CD4-positive, alpha-beta T cell treated with Interferon gamma for 1 hour (primary cell): ENCODE measurements around the gene TNIK.

Source experiments
- DNase-seq: peaks from one replicate; pipeline ENCODE4 v3.0.0-alpha.2; 2020

Gene TNIK

GRCh38 chr3:171358181-171358880, 101.9 kb downstream of the TNIK start:
- no peak for DNase-seq

GRCh38 chr3:171357721-171358120, 102.5 kb downstream of the TNIK start:
- no peak for DNase-seq

- DNase-seq = no peak
Observed at GRCh38 chr3:171356251-171356650, 104.0 kb downstream of the TNIK start.

DNA sequence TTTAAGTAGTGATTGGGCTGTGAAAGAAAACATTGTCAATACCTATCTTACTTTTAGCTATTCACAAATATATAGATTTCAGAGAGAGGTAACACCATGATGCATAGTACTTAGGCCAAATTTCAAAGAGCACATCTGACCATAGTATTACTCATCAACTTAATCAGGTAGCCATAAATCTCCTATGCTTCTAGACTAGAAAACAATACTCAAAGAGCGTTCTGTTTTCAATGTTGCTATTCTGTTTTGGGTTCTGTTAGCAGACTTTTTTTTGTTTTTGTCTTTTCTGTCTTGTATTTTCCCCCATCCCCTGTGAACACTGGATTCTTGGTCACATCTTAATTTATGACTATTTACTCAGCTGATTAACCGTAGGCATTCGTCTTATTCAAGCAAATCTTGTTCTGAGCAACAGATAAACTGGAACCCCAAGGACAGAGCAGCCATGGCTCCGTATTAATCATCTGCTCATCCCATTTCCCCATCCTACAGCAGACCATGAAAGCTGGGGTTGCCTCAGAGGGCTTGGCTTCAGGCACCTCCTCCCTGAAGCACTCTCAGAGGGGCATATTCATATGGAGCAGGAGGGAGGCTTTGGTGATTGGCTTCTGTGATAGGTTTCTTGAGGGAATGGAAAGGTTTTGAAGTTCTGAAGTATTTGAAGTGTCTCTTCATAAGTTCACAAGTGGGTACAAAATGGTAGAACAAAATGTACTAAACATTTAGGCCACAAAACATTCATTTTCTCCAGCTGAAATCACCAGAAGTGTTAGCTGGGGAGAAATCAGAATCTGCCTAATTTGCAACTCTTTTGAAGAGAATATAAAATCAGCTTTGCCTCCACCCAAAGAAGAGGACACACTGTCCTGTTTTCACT, 105.3 kb downstream of the TNIK start:
- DNase-seq = no peak

DNA sequence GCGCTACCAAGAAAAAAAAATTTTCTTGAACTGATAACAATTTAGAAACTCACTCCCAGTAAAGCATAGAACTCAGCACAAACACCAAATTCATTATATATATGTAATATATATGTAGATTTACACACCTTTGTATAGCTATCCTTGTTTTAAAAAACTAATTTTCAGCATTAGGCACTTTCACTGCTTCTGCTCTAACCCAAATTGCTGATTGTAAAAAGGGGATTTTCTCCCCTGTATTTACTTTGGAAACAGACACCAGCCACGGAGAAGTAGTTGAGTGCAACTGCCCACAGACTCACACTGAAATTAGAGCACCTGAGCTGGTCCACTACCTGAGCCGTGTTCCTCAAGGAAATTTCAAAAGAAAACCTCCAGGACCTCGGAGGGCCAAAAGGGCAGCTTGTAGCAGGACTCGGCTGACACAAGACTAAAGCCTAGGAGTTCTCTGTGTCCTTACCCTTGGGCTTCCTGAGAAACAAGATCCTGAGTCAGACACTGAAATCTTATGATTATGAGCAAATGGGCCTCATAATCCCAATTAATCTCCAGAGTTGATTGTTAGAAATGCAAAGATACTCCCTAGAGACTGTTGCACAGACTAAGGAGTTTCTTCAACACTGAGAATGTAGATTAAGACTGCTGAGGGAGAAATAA, 106.0 kb downstream of the TNIK start:
- DNase-seq = no peak

DNA sequence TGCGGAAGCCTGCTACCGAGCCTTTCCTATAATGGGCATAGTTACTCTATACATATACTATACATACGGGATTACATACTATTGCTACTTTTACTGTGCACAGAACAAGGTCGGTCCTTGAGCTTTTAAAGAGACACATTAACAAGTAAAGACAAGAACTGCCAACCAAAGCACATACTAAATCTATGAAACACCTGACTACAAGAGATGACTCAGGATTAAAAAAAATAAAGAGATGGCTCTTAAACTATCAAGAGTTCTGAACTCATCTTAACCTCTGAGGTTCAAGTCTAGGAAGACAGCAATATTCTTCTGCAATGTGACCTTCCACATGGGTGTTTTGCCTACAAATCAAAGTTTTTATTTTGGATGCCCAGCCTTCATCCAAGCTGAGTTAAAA, 106.8 kb downstream of the TNIK start:
- no peak for DNase-seq

- no peak for DNase-seq
Observed at GRCh38 chr3:171352387-171352935, 107.7 kb downstream of the TNIK start.

DNA sequence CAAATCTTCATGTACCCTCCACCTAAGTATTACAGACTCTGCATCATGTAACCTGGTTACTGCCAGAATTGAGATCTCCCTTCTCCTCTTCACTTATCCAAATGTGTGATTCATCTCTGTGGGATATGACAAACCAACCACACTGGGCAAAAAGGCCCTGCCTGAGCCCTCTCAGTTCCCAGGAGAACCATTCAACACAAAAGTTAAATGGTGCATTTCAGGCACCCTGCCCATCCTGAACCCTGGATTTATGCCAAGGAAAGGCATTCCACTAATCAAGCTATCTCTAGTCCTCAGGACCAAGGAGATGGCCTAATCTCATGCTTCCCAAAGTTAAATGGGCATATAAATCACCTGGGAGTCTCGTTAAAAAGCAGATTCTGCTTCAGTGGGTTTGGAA, 108.5 kb downstream of the TNIK start:
- DNase-seq = no peak

DNA sequence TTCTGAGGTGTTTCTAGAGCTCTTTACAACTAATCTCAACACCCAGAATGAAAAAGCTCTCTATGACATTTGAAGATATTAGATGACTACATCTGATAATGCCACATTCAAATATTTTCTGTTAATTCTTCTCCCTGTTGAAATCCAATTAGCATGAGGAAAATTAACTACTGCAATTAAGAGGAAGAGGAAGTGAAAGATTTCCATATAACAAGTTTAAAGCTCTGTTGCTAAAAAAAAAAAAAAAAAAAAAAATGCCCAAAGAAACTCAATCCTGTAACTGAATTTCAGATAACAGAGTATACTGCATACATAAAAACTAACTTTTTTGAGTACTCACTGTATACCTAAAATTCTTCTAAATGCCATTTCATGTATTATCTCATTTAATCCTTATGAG, 109.8 kb downstream of the TNIK start:
- DNase-seq = no peak

DNA sequence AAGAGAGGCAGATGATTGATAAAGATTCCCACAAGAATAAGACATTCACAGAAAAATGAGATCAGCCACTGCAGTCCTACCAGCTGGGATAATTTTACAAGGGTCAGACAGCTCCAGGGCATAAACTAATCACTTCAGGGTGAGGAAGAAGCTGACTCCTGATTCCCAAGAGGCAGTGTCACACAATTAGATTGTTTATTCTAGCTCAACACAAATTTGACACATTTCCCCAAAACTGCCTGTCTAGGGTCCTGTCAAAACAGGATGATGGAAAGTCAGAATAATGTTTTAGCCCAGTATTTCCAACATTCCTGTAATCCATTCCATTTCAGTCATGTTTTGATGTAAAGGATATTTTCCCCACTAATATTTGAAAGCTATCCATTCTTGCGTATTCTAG, 110.8 kb downstream of the TNIK start:
- no peak for DNase-seq

GRCh38 chr3:171348121-171348520, 112.1 kb downstream of the TNIK start:
- DNase-seq = no peak

DNA sequence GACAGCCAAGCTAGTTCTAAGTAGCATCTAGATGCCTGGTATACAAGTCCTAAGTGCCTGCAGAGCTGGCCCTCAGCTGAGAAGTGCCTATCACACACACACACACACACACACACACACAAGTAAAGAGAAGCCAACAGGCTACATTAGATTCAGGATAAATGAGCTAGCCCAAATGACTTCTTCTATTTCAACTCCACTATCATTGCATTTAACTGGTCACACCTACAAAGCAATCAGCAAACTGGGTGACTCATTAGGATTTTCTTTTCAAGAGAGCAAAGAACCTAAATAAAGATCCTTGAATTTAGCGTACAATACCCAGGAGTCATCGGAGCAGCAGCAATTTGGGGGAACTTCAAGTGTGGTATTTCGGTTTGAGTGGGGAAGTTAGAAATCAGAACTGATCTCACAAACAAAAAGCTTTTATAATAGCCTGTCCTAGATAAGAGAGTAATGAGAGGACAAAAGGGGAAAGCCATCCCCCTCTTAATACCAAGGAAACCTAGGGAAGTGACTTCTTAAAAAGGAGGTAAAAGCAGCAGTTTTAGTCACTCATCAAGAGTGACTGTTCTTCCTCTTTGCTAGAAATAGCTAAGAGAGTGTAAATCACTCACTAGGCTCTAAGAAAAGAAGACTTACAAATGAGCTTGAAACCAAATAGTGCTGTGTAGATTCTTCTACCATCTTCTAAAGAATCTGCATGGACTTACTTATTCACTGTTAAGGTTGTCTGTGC, 112.7 kb downstream of the TNIK start:
- DNase-seq = no peak

GRCh38 chr3:171346582-171347300, 113.5 kb downstream of the TNIK start:
- peak; percentile 32 for DNase-seq

- no peak for DNase-seq
Observed at GRCh38 chr3:171346019-171346418, 114.2 kb downstream of the TNIK start.

DNA sequence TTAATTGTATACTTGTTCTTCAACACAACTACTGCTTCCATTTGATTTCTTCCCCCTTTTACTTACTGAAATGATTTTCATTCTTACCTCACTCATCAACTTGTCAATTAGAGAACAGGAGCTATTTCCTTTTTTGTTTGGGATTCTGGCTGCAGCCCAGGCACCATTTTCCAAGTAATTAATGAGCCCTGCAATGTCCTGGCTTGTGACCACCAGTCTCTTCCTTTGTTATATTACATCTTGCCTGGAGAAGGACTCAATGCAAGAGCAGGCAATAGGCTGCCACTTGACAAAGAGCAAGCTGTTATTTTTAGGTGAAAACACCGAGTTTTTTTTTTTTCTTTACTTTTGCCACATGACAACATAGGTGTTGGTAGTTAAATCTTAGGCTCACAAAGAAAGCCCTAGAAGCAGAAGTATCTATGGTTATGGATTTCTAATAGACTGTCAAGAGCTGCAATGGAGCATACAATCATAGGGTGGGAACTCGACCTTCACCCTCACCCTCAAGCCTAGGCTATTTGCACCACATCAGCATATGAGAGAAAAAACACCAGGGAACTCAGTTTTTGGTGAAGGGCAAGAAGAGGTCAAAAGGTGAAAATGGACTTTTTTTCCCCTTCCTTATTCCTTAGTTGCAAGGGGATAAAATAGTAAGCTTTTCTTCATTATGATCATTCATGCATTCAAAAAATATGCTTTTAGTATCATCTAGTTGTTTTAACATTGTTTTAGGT, 114.9 kb downstream of the TNIK start:
- DNase-seq = no peak

GRCh38 chr3:171343693-171344092, 116.5 kb downstream of the TNIK start:
- no peak for DNase-seq

DNA sequence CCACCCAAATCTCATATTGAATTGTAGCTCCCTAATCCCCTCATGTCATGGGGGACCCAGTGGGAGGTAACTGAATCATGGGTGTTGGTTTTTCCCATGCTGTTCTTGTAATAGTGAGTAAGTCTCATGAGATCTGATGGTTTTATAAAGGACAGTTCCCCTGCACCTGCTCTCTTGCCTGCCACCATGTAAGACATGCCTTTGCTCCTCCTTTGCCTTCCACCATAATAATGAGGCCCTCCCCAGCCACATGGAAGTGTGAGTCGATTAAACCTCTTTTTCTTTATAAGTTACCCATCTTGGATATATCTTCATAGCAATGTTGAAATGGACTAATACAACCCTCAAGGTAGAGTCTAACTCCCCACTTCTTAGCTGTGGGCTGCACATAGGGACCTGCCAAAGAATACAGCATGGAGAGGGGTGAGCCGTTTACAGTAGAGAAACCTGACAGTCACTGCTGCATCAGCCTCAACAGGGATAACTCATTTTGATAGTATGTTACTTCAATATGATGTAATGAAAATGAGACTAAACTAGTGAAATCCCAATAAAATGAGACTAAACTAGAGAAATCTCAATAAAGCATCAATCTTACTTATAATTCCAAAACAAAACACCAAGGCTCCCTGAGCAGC, 117.3 kb downstream of the TNIK start:
- no peak for DNase-seq

- DNase-seq = no peak
Observed at GRCh38 chr3:171342200-171342599, 118.0 kb downstream of the TNIK start.

- no peak for DNase-seq
Observed at GRCh38 chr3:171340434-171340833, 119.8 kb downstream of the TNIK start.

DNA sequence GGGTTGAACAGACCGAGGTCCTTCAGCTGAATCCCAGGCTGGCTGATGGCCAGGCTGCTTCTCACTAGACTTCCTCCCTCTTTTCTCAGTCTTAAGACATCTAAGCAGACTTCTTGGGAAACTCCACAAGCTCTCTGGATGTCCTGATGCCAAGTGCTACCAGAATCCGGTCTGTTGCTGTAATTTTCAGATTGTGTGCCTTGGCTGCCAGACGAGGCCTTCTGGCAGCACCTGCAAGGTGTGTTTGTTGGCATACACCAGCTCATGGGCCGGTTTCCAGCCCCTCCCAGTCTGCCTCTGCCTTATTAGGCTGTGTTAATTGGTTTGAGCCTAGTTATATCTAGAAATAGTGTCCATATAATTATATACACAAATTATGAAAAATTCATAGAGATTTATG, 120.6 kb downstream of the TNIK start:
- no peak for DNase-seq

DNA sequence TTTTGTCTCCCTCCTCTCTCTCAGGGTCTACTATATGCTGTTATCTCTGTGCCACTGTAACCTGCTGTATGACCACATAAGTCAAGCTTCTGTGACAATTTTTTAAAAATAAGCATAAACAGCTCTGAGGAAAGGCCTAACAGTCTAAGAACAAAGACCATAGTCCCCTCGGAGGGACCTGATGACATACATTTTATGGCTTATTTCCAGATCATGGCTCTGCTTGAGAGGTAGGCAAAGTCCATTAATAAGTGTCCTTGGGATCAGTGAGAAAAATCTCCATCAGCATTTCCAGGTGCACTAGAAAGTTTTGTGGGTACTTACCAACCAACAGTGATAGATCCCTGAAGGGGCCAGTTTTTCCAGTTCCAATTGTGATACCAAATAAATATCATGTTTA, 123.8 kb downstream of the TNIK start:
- no peak for DNase-seq
